Peyer's patch (tissue), 4 donors: ENCODE results near the gene COX7A2L.

Experiments
- POLR2A ChIP-seq, 2 donors: fragments of 450-650 bp; IDR thresholded peaks; one replicate each; pipeline ENCODE4 v1.5.1; 2017; ENCODE audit warnings: antibody characterized with exemption in 2 of 2, mild to moderate bottlenecking in 2 of 2, moderate library complexity in 2 of 2
- TF ChIP-seq, protein P1 (sequence below), 6 experiments: fragments of 450-650 bp in 4 of 6; fragments of 200-600 bp in 2 of 6; sonication (generic) in 1 of 6; IDR thresholded peaks; one replicate each; pipeline ENCODE4 v1.5.1; 2017 to 2019; ENCODE audit warnings: antibody characterized with exemption in 6 of 6, mild to moderate bottlenecking in 3 of 6, moderate library complexity in 1 of 6

DNA sequence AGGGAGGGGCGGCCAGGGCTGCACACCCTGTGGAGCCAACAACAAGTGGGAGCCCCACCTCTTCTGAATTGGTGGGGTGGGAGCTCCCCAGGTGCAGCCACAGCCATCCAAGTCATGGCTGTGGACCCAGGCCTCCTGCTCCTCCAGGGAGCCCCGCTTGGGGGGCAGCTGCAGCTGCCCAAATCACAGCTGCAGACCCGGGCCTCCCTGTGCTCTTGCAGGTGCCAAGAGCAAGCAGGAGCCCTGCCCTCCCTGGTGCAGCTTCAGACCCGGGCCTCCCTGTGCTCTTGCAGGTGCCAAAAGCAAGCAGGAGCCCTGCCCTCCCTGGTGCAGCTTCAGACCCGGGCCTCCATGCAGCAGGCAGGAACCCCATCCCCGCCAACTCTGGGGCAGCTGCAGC lies 46.5 kb upstream of the COX7A2L start:
- TF ChIP-seq, protein P1, sequence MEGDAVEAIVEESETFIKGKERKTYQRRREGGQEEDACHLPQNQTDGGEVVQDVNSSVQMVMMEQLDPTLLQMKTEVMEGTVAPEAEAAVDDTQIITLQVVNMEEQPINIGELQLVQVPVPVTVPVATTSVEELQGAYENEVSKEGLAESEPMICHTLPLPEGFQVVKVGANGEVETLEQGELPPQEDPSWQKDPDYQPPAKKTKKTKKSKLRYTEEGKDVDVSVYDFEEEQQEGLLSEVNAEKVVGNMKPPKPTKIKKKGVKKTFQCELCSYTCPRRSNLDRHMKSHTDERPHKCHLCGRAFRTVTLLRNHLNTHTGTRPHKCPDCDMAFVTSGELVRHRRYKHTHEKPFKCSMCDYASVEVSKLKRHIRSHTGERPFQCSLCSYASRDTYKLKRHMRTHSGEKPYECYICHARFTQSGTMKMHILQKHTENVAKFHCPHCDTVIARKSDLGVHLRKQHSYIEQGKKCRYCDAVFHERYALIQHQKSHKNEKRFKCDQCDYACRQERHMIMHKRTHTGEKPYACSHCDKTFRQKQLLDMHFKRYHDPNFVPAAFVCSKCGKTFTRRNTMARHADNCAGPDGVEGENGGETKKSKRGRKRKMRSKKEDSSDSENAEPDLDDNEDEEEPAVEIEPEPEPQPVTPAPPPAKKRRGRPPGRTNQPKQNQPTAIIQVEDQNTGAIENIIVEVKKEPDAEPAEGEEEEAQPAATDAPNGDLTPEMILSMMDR (IDR thresholded peaks at IDR 0.05): no peak
- TF ChIP-seq POLR2A (IDR thresholded peaks at IDR 0.05): no peak
